Stimulated activated CD4-positive, alpha-beta T cell treated with anti-CD3 and anti-CD28 coated beads, Interleukin-1b, Interleukin-23, amount 100 ng/mL, for 1 hour (primary cell): ENCODE results near the gene NR3C2.
"Not testable (repeated sequence)": the region's sequence is repeated elsewhere in the genome, so short reads cannot be mapped to it uniquely, and the experiment has no call there.

ENCODE experiments used
- DNase-seq, 2 donors: peaks; one replicate each; pipeline ENCODE4 v3.0.0-alpha.2; 2020; ENCODE audit warnings: low read depth in 2 of 2

NR3C2 gene

DNA sequence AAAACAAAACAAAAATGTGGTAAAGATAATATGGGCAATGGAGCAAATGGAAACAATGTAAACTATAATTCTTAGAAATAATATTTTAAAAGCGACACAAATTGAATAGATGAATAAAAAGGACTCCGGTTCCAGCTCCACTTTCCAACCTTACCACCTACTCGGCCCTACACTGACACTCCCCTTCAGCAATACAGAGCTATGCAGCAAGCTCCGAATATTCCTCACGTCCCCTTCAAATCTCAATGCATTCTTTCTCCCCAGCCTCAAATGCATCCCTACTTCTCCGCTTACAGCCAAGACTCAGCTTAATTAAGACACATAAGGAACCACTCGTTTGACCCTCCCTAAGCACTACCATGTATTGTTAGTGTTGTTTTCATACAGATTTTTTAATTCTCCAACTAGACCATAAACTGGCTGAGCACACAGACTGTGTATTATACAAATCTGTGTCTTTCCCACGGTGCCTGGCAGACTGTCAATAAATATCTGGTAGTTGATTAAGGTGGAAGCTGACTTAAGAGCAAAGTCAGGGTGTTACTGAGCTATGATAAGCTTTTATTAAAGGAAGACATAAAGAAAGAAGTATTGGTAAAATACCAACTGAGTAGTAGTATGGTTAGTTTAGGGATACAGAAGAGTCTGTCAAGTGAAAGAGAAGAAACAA, 219.1 kb downstream of the NR3C2 start:
- DNase-seq, result no peak

- no peak for DNase-seq
Observed at GRCh38 chr4:148216866-148217814, 225.1 kb downstream of the NR3C2 start.

DNA sequence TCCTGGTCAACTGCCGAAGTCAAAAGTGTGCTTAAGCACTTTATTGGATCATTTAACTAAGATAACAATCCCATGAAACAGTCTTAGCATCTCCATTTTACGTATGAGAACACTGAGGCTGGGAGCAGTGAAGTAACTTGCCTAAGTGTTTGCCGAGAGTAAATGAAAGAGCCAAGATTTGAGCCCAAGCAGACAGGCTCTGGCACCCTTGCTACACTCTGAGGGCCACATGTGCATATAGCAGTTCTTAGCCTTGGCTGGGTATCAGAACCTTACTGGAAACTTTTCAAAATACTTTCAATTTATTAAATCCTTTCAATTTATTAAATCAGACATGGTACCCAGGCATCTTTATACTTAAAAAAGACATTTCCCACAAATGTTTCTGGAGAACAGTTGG, 225.9 kb downstream of the NR3C2 start:
- no peak for DNase-seq

GRCh38 chr4:148215202-148215601, 227.0 kb downstream of the NR3C2 start:
- no peak for DNase-seq

GRCh38 chr4:148214529-148215166, 227.6 kb downstream of the NR3C2 start:
- no peak for DNase-seq

DNA sequence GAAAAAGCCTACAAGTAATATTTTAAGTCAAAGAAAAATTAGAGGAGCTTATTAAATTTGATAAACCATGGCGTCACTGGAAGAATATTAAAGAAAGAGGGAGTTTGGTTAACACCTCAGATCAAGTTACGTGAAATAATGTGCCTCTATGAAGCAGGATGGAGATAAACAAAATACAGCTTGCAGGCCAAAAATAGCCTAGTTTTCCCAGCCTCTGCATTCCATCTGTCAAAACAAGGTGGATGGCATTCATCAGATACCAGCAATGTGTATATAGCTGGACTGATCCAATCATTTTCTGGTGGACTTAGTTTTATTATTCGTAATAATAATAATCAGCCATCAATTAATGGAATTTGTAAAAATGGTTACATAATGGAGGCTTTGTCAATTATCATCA, 230.7 kb downstream of the NR3C2 start:
- no peak for DNase-seq

DNA sequence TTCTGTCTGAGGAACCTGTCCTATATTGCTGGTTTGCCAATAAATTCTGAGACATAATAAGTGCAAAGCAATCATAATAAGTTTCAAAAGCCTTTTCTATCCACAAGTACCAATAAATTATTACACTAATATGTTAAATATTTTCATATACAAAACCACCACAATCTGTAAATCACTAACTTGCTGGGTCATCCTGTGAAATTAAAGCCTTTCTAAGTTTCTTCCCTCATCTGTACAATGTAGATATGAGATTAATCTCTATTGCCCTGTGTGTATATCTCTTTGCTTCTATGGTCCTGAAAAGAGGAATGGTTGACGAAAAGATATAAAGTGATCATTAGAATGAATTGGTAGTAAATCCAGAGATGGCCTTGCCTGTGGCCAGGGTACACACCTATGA, 231.6 kb downstream of the NR3C2 start:
- DNase-seq, result no peak

- no peak for DNase-seq
Observed at GRCh38 chr4:148207068-148207467, 235.1 kb downstream of the NR3C2 start.

- DNase-seq, result no peak
Observed at GRCh38 chr4:148205476-148205875, 236.7 kb downstream of the NR3C2 start.

GRCh38 chr4:148204892-148205291, 237.3 kb downstream of the NR3C2 start:
- no peak for DNase-seq

- no peak for DNase-seq
Observed at GRCh38 chr4:148204171-148204570, 238.0 kb downstream of the NR3C2 start.

DNA sequence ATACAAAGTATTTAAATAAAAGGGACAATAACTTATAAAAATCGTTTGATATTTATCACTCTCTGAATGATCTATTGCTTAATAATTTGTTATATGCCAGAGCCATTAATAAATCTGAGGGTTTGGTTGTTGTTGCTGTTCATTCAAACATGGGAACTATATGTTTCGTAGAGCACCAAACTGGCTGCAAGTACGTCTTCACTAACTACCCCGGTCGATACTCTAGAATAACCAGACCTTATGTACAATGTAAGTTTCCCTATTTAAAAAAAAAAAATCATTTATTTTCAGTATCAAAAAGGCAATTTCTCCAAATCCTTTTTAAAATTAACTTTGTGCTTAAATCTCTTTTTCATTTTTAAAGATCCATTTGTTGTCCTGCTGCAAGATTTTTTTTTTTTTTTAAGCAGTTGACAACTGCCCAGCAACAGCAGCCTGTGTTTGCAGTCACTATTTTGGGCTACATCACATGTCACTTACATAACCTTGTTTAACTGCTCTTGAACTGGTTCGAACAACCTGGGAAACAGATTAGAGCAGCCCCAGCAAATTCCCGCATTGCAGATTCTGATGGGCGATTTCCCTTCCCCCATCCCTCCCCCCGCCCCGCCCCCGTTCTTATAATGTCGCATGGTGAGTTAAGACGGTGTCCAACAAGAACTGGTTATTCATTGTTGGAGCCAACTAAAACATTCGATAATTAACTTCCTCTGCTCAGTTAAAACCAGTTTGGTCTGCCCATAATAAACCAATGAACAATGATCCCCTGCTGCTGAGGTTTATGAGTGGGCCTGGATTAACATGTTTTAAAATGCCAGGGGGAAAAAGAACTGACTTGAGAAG, 238.9 kb downstream of the NR3C2 start:
- no peak for DNase-seq

- no peak for DNase-seq
Observed at GRCh38 chr4:148200960-148201359, 241.3 kb downstream of the NR3C2 start.

- DNase-seq, result no peak
Observed at GRCh38 chr4:148196164-148196563, 246.1 kb downstream of the NR3C2 start.

GRCh38 chr4:148192526-148192925, 249.7 kb downstream of the NR3C2 start:
- DNase-seq, result no peak

DNA sequence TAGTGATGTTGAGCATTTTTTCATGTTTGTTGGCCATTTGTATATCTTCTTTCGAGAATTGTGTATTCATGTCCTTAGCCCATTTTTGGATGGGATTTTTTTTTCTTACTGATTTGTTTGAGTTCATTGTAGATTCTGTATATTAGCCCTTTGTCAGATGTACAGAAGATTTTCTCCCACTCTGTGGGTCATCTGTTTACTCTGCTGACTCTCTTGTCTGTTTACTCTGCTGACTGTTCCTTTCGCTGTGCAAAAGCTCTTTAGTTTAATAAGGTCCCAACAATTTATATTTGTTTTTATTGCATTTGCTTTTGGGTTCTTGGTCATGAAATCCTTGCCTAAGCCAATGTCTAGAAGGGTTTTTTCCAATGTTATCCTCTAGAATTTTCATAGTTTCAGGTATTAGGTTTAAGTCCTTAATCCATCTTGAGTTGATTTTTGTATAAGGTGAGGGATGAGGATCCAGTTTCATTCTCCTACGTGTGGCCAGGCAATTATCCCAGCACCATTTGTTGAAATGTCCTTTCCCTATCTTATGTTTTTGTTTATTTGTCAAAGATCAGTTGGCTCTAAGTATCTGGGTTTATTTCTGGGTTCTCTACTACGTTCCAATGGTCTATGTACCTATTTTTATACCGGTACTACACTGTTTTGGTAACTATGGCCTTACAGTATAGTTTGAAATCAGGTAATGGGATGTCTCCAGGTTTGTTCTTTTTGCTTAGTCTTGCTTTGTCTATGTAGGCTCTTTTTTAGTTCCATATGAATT, 254.6 kb downstream of the NR3C2 start:
- not testable (repeated sequence) for DNase-seq

DNA sequence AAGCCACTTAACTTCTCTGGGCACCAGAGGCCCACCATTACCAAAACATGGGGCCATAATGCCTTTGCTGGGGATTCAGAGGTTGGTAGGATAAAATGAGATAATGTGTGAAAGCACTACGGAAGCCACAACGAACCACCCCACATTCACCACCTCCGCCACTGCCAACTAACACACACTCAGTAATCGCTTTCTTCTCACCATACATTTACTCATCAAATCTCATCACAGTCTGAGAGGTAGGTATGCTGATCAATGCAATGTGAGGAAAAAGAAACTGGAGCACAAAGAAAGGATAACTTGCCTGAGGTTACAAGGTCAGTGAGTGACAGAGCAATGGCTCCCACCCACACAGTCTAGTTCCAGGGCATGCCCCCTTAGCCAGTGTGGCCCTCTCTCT, 257.3 kb downstream of the NR3C2 start:
- DNase-seq, result no peak

- DNase-seq, result no peak
Observed at GRCh38 chr4:148182230-148182911, 259.8 kb downstream of the NR3C2 start.

DNA sequence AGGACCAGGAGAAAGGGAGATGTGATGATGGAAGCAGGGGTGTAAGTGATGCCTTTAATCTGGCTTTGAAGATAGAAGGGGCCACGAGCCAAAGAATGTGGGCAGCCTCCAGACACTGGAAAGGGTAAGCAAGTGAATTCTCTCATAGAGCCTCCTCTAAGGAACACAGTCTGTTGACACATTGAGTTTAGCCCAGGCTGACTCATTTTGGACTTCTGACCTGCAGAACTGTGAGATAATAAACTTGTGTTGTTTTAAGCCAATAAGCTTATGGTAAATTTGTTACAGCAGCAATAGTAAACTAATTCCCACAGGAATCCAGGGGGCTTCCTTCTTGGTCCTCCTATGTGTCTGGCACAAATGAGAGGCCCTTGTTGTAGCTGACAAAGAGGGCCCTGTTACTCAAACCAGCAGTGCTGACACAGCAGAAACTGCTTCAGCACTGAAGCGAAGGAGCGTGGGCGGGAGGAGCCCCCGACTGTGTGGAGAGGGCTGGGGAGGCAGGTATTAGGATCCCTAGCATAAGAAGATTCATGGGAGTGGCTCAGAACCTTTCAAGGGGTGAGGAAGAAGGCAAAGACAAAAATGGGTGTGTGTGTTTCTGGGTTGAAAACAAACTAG, 268.7 kb downstream of the NR3C2 start:
- DNase-seq, result no peak

DNA sequence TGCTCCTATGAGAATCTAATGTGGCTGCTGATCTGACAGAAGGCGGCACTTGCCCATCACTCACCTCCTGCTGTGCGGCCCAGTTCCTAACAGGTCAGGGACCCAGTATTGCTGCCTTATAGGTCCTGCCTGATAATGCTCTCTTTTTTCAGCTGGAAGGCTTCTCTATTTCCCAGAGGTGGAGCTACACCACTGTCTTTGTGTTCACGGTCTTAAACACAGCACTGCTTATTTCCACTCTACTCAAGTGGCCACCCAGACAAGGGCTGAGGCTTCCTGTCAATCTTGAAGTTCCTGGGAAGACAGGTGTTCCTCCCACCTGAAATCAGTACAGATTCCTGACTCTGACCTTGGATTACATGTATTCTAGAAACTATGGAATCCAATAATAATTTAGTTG, 270.6 kb downstream of the NR3C2 start:
- DNase-seq, result no peak
